HL-60/S4 treated with phorbol 12-myristate 13-acetate at 8.2 ng/mL for 4 days and 3 days (cell line): Measurements from ENCODE around the gene SELENOO.

ENCODE experiments used
- in situ Hi-C: fragments of 300-500 bp; cut with MboI; formaldehyde crosslinking; loops from 2 replicates; pipeline ENCODE4 v1.15.0; 2022; ENCODE audit warnings: low sequenced_read_pairs

Gene SELENOO

DNA sequence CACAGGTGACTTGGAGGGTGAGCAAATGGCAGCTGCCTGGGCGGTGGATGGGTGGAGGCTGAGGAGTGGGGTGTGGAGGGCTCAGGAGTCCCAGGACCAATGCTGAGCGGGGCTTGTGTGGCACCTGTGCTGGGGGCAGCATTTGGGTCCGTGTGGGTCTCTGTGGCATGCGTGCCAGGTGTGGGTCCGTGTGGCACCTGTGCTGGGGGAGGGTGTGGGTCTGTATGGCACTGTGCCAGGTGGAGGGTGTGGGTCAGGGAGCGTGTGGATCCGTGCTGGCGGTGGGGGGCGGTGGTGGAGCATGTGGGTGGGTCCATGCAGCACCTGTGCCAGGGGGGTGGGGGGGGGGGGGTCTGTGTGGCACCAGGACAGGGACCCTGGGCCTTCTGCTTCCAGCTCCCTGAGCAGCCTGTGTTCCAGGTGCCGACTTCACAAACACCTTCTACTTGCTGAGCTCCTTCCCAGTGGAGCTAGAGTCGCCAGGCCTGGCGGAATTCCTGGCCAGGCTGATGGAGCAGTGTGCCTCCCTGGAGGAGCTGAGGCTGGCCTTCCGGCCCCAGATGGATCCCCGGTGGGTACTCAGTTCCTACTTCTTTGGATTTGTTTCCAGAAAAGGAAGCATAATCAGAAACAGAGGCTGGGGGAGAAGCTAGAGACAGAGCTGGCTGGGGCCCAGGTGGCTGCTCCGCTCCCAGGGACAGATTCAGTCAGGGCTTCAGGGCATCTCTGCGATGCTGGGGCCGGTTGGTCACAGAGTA is 14.7 kb downstream of the SELENOO start:
- in situ Hi-C loops = loop anchor here (25.0 kb wide), 1 partner anchor 278 kb away; no protein-coding TSS in a partner anchor

DNA sequence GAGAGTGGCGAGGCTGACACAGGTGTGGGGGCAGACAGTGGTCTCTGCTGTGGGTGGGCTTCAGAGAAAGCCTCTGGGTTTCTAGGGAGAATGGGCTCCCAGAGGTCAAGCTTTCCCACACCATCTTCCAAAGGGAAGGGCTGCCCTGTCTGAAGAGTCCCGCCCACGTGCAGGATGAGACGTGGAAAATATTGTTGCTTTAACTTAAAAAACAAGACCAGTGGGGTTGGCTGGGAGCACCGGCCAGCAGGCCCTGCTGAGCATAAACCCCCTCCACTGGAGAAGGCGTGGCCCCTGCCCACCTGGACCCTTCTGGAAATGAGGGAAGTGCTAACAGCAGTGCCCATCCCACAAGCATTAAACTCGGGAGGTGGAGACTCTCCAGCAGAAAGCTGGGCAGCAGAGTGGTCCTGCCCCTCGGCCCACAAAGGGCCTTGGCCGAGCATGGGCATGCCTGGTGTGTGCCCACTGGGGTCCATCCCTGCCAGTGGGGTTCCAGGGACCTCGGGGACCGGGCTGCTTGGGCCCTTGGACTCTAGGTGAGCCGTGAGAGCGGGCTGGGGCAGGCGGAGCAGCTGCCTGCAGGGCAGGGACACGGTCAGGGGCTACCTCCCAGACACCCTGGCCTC is 15.4 kb downstream of the SELENOO start:
- in situ Hi-C loops = loop anchor here (25.0 kb wide), 1 partner anchor 279 kb away; no protein-coding TSS in a partner anchor

DNA sequence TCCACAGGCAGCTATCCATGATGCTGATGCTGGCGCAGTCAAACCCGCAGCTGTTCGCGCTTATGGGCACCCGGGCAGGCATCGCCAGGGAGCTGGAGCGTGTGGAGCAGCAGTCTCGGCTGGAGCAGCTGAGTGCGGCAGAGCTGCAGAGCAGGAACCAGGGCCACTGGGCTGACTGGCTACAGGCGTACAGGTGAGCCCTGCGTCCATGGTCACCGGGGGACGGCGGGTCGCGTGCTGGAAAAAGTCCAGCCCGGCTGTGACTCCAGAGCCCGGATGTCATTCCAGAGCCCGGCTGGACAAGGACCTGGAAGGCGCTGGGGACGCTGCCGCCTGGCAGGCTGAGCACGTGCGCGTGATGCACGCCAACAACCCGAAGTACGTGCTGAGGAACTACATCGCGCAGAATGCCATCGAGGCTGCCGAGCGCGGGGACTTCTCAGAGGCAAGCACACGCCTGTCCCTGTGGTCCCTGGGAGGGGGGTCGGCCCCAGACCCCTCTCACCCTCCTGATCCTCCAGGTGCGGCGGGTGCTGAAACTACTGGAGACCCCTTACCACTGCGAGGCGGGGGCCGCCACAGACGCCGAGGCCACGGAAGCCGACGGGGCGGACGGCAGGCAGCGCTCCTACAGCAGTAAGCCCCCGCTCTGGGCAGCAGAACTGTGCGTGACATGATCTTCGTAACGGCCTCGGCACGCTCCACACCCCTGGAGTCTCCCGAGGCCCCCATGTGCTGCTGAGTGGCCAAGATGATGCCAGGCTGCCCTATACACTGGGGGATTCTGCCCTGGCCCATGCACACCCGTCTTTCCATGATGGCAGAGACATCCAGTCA is 16.1 kb downstream of the SELENOO start:
- in situ Hi-C loops = loop anchor here (25.0 kb wide), 1 partner anchor 280 kb away; no protein-coding TSS in a partner anchor

DNA sequence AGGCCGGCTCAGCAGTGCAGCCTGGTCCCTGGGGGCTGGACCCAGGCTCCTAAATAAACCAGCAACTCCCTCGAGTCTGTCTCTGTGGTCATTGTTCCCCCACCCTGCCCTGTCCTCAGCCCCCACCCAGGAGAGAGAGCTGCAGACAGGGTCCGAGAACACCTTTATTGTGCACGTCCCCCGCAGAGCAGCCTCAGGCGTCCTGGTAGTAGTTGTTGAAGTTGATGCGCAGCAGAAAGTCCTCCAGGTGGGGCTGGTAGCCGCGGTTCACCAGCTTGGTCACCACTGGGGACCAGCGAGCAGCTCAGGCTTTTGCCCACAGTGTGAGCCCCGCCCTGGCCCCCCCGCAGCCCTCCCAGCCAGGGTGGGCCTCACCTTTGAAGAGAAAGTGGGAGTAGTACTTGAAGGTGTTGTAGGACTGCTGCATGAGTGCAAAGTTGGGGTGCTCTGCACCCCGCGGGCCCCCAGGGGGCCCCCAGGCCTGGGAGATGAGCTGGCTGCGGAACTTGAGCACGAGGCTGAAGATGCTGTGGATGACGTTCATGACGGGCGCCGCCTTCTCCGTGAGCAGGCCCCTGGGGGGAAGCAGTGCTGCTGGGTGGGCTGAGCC is 16.8 kb downstream of the SELENOO start:
- in situ Hi-C loops = loop anchor here (25.0 kb wide), 1 partner anchor 280 kb away; no protein-coding TSS in a partner anchor

DNA sequence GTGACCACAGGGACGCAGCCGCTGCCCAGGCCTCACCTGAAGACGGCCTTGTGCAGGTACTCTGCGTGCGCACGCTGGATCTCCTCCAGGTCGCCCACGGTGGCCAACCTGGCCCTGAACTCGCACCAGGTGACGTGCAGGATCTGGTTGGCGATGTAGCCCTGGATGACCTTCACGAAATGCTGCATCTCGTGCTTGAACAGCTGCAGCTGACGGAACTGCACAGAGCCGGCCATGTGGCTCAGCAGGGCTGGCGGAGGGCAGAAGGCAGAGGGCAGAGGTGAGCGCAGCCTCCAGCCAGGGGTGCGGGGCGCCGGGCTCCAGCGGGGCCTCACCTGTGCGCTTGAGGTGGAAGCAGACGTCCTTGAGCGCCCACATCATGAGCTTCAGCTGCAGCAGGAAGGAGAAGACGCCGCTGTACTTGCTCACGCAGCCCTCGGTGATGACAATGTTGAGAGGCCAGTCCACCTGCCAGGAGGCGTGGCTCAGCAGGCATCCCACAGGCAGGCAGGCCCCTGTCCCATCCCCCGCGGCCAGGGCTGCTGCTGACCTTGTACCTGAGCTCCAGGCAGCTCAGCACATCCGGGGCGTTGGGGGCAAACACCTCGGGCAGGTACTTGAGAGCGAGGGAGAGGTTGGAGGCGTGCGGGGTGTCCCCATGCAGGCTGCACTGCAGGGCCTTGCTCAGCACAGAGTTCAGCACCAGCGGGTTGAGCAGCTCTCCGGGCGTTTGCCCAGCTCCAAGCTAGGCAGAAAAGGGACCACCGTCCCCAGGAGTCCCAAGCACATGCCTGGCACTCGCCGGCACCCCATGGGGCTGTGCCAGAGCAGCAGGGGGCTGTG is 17.6 kb downstream of the SELENOO start:
- in situ Hi-C loops = loop anchor here (25.0 kb wide), 1 partner anchor 281 kb away; no protein-coding TSS in a partner anchor

DNA sequence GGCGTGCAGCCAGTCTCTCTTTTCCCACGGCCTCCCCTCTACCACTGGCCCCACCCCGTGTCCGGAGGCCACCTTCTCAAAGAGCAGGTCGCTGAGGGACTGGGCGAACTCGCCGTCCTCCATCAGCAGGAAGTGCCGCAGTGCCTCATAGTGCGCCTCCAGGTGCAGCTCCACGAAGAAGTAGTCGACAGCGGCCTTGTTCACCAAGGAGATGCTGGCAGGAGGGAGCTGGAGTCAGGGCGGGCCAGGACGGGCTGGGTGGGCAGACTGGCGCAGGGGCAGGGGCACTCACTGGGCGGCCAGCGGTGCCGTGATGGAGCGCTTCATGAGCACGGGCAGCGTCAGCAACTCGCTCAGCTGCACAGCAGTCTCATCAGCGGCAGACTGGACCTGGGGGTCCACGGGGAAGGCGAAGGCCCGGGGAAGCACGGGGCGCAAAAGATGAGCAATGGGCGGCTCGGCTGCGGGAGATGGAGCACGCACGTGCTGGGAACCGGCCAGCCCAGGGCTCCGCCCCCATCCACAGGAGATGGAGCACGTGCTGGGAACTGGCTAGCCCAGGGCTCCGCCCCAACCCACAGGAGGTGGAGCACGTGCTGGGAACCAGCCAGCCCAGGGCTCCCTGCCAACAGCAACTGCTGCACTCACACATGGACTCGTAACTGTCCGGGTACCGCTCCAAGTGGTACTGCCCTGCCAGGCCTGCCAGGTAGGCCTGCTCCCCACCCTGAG is 18.4 kb downstream of the SELENOO start:
- in situ Hi-C loops = loop anchor here (25.0 kb wide), 1 partner anchor 282 kb away; no protein-coding TSS in a partner anchor

DNA sequence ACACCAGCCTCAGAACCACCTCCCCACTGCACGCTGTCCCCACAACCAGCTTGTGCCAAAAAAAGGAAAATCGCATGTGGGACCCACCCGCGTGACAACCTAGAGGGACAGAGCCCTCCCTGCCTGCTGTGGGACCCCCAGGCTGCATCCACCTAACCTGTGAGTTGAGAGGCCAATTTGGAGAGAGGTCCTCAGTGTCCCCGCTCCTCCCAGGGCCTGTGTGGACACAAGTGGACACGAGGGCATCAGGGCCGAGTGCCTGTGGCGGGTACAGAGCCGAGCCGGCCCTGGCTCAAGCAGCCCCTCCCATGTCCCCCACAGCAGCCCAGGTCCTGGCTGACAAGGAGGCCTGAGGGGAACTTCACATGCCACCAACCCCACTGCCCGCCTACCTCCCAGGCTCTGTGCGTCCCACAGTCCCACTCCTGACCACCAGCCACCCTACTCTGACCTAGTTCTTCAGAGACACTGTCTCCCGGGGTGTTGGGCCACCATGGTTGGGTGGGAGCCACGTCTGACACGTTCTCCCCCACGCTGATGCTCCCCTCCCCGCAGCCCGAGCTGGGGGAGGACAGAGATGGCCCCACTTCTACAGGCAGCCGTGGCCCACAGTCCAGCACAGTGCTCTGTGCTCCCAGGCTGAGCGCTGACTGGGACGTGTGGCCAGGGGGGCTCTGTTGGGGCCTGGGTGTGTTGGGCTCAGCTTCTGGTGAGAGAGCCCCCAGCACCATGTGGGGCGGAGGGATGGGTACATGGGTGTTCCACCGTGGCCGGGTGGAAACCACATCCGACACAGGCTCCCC is 19.2 kb downstream of the SELENOO start:
- in situ Hi-C loops = loop anchor here (25.0 kb wide), 1 partner anchor 283 kb away; no protein-coding TSS in a partner anchor

DNA sequence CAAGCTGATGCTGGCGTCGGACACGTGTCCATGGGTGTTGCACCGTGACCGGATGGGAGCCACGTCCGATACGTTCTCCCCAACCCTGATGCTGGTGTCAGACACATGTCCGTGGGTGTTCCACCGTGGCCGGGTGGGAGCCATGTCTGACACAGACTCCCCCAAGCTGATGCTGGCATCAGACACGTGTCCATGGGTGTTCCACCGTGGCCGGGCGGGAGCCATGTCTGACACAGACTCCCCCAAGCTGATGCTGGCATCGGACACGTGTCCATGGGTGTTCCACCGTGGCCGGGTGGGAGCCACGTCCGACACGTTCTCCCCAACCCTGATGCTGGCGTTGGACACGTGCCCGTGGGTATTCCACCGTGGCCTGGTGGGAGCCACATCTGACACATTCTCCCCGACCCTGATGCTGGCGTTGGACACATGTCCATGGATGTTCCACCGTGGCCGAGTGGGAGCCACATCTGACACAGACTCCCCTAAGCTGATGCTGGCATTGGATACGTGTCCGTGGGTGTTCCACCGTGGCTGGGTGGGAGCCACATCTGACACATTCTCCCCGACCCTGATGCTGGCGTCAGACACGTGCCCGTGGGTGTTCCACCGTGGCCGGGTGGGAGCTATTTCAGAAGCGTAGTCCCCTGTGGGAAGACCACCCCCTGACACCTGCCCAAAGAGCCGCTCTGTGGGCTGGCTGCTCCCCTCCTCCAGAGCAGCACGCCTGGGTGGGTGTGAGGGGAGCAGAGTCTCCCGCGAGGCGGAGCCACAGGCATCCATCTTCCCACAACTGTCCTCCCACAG is 20.0 kb downstream of the SELENOO start:
- in situ Hi-C loops = loop anchor here (25.0 kb wide), 1 partner anchor 284 kb away; no protein-coding TSS in a partner anchor

DNA sequence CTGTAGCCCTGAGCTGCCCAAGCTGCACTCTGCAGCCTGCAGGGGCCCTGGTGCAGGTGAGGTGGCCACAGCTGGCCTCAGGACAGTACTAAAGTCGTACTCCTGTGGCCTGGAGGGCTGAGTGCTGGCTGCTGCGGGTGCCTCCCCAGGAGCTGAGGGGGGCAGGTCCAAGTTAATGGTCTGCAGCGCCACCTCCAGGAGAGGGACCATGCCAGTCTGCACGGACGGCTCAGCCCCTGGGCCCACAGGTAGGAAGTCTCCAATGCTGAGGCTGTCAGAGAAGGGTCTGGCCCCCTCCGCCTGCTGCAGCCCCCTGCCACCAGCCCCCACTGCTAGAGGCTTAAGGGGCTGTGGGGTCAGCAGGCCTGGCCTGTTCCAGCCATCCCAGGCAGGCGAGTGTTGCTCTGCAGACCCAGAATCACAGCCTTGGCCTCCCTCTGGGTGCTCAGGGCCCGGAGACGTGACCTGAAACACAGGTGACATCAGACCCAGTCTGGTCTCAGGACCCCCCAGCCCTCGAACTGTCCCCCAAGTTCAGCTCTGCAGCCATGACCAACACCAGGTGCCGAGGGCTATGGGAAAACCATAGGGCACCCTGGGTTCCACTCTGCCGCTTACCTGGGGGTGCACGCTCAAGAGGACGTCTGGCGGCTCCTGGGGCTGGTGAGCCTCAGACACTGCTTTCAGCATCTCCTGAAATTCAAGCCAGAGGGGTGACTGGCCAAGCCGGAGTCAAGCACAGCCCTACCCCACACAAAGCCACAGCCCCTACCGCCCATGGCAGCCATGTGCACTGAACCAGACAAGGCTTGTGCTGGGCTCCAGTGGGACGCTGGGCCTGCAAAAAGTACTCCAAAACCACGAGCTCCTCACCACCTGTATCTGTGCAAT is 20.8 kb downstream of the SELENOO start:
- in situ Hi-C loops = loop anchor here (25.0 kb wide), 1 partner anchor 284 kb away; no protein-coding TSS in a partner anchor

DNA sequence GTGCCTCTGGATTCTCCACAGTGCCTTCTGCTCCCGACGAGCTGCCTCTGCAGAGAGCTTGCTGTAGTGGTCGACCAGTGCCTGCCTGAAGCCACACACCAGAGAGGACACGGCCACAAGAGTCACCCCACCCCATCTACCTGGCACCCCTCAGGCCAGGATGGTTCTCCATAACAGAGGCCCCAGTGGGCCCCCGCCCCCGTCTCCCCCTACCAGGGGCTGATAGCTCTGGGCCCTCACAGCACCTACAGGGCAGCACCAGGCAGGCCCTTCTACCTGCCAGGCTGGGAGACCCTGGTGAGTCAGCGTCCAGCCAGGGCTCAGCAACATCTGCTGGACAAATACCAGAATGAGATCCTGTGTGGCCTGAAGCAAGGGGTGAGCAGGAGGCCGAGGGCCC is 21.7 kb downstream of the SELENOO start:
- in situ Hi-C loops = loop anchor here (25.0 kb wide), 1 partner anchor 285 kb away; no protein-coding TSS in a partner anchor

DNA sequence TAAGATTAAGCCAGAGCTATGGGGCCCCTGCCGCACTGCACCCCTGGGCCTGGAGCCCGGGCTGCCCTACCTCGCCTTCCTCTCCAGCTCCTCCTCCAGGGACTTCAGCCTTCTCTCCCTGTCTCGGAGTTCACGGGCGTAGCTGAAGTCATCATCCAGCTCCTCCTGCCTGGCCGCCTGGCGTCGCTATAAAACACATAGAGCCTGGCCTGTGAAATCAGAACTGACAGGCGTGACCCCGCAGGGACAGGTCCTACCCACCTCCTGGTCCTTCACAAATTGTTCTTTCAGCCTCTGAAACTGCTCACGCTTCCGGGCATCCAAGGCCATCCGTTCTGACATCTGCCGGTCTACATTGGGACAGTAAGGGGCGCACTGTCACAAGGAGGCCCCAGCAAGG is 23.3 kb downstream of the SELENOO start:
- in situ Hi-C loops = loop anchor here (25.0 kb wide), 1 partner anchor 287 kb away; no protein-coding TSS in a partner anchor

DNA sequence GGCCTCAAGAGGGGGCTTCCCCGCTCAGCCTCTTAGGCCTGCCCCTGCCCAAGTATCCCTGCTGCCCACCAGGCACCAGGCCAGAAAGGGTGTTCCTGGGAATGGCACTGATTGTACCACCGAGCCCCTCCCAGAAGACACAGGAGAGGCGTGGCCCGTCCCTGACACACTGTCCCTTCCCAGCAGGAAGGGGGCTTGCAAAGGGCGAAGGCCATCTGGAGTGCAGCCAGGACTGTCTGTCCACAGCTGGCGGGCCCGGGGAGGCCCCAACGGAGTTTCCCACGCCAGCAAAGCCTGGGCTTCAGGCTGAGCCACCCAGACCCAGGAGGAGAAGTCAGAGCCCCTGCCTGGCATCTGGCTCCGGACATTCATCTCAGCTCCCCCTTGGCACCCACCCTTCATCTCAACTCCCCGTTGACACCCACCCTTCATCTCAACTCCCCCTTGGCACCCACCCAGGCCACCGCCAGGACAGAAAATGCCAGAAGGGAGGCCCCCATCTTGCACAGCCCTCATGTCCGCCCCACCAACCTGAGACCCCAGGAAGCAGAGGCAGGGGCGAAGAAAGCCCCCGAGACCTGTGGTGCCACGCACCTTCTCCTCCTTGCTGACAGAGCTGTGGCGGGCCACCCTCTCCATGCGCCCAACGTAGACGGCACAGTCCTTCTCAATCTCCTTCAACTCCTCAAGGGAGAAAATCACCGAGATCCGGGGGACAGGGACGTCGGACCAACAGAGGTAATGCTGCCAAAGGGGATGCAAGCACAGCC is 24.6 kb downstream of the SELENOO start:
- in situ Hi-C loops = no loop called here

DNA sequence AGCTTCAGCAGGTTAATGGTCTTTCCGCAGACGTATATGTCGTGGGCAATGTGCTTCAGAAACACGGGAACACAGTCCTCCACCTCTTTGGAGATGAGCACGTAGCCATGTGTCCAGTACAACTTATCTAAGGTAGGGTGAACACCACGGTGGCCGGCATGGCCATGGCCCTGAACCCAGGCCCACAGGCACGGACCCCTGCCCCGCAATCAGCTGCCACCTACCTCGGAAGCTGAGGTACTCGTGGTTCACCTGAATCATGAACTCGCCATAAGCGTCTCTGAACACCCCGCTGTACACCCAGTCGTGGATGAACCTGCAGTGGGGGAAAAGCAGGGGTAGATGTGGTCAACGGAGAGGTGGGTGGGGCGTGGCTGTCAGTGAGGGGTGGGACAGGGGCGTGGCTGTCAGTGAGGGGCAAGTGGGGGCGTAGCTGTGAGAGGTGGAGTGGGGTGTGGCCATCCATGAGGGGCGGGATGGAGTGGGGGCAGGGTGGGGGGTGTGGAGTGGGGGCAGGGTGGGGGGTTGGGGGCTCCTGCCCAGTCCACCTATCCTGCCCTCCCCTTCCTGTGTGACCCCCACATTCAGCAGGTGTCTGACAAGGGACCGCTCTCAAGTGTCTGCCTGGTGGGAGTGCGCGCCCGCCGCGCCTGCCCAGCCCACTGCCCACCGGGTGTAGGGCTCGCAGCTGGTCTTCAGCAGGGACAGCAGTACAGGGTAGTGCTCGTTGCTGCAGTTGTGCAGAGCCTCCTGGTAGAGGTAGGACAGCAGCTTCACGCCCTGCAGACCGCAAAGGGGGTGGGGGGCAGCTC is 25.5 kb downstream of the SELENOO start:
- in situ Hi-C loops = no loop called here

DNA sequence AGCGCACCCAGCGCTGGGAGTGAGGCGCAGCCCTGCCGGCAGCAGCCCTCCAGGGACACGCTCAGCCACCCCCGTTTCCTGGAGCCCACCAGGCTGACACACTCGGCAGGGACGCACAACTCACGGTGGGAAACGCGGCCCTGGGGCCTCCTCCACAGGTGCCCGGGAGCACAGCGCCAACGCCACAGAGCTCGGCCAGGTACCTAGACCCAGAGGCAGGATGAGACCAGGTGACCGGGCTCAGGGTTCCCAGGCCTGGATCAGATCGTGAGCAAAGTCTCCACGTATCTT is 26.0 kb downstream of the SELENOO start:
- in situ Hi-C loops = no loop called here
